ENCODE measurements around the gene FAM13A.
A peak's percentile ranks its signal among the peaks of the same experiment; 100 is the strongest.

Gene FAM13A

GRCh38 chr4:89048906-89049601 lies 7.9 kb downstream of the FAM13A start:
- no peaks in the 10 kb centered on the region for H3K27me3 ChIP-seq (ENCODE audit: control insufficient read depth in 5 of 5, insufficient read depth in 4 of 5, low read length in 5 of 5)
- H3K36me3 ChIP-seq (ENCODE audit: control insufficient read depth in 5 of 5, insufficient read depth in 5 of 5, low read length in 5 of 5), result peaks cover 0 to 3% (median 0%) of the 10 kb centered on the region in 5 donors
- no peaks in the 10 kb centered on the region for H3K4me1 ChIP-seq (ENCODE audit: control insufficient read depth in 5 of 5, insufficient read depth in 5 of 5, low read length in 5 of 5)
- no peak overlapping the region for H3K27ac ChIP-seq (ENCODE audit: low read depth, low read length)
- H3K9ac ChIP-seq (ENCODE audit: low read length in 5 of 5), result no peak overlapping the region
- peaks cover 0 to 3% (median 0%) of the 10 kb centered on the region in 5 donors for H3K9me3 ChIP-seq (ENCODE audit: control insufficient read depth in 5 of 5, low read length in 5 of 5)
- no peak overlapping the region for H3K4me3 ChIP-seq (ENCODE audit: low read depth in 1 of 5, low read length in 5 of 5)

DNA sequence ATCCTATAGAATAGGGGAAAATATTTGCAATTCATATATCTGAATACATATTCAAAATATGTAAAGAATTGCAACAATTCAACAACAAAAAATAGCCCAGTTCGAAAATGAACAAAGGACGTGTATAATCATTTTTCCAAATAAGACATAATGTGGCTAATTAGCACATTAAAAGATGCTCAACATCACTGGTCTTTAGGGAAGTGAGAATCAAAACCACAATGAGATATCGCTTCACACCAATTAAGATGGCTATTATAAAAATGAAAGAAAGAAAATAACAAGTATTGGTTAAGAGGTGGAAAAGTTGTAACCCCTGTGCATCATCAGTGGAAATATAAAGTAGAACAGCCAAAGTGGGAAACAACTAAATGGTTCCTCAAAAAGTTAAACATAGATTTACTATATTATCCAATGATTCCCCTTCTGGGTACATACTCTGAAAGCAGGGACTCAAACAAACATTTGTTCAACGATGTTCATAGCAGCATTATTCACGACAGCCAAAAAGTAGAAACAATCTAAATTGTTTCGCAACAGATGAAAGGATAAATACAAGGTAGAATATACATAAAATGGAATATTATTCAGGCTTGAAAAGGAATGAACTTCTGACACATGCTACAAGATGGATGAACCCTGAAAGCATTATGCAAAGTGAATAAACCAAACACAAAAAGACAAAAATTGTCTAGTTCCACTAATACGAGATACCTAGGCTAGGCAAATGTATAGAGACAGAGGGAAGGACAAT lies 12.7 kb downstream of the FAM13A start:
- Histone ChIP-seq H3K4me3 (ENCODE audit: low read depth in 1 of 5, low read length in 5 of 5) (no peak overlapping the region), H3K27me3 (ENCODE audit: control insufficient read depth in 5 of 5, insufficient read depth in 4 of 5, low read length in 5 of 5) (no peaks in the 10 kb centered on the region), H3K9ac (ENCODE audit: low read length in 5 of 5) (no peak overlapping the region), H3K27ac (ENCODE audit: low read depth, low read length) (no peak overlapping the region), H3K9me3 (ENCODE audit: control insufficient read depth in 5 of 5, low read length in 5 of 5) (no peaks in the 10 kb centered on the region), H3K36me3 (ENCODE audit: control insufficient read depth in 5 of 5, insufficient read depth in 5 of 5, low read length in 5 of 5) (peaks cover 0 to 3% (median 0%) of the 10 kb centered on the region in 5 donors), H3K4me1 (ENCODE audit: control insufficient read depth in 5 of 5, insufficient read depth in 5 of 5, low read length in 5 of 5) (no peaks in the 10 kb centered on the region)

GRCh38 chr4:89042055-89042454 lies 14.9 kb downstream of the FAM13A start:
- H3K9ac ChIP-seq (ENCODE audit: low read length in 5 of 5), result no peak overlapping the region
- H3K9me3 ChIP-seq (ENCODE audit: control insufficient read depth in 5 of 5, low read length in 5 of 5), result no peaks in the 10 kb centered on the region
- no peaks in the 10 kb centered on the region for H3K27me3 ChIP-seq (ENCODE audit: control insufficient read depth in 5 of 5, insufficient read depth in 4 of 5, low read length in 5 of 5)
- no peak overlapping the region for H3K27ac ChIP-seq (ENCODE audit: low read depth, low read length)
- H3K4me3 ChIP-seq (ENCODE audit: low read depth in 1 of 5, low read length in 5 of 5), result no peak overlapping the region
- no peaks in the 10 kb centered on the region for H3K4me1 ChIP-seq (ENCODE audit: control insufficient read depth in 5 of 5, insufficient read depth in 5 of 5, low read length in 5 of 5)
- H3K36me3 ChIP-seq (ENCODE audit: control insufficient read depth in 5 of 5, insufficient read depth in 5 of 5, low read length in 5 of 5), result peaks cover 0 to 3% (median 0%) of the 10 kb centered on the region in 5 donors

DNA sequence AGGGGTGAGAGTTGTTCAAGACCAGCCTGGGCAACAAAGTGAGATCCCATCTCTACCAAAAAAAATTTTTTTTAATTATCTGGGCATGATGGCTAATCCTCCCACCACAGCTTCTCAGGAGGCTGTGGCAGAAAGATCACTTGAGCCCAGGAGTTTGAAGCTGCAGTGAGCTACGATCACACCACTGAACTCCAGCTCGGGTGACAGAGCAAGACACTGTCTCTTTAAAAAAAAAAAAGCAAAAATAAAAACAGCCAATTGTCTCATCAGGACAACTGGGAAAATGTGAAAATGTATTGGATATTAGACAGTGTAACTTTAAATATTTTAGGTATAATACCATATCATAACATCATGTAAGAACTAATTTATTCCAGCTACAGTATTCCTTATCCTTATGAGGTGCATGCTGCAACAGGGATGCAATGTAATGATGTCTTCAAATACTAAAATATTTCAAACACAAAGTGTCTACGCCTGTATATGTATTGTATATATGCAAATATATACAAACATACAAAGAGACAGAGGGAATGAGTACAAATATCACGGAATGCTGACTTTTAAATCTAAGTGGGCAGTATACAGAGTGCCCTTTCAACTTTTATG lies 17.2 kb downstream of the FAM13A start:
- no peaks in the 10 kb centered on the region for H3K9me3 ChIP-seq (ENCODE audit: control insufficient read depth in 5 of 5, low read length in 5 of 5)
- H3K27ac ChIP-seq (ENCODE audit: low read depth, low read length), result no peak overlapping the region
- H3K27me3 ChIP-seq (ENCODE audit: control insufficient read depth in 5 of 5, insufficient read depth in 4 of 5, low read length in 5 of 5), result no peaks in the 10 kb centered on the region
- H3K9ac ChIP-seq (ENCODE audit: low read length in 5 of 5), result no peak overlapping the region
- peaks cover 0 to 3% (median 0%) of the 10 kb centered on the region in 5 donors for H3K36me3 ChIP-seq (ENCODE audit: control insufficient read depth in 5 of 5, insufficient read depth in 5 of 5, low read length in 5 of 5)
- no peak overlapping the region for H3K4me3 ChIP-seq (ENCODE audit: low read depth in 1 of 5, low read length in 5 of 5)
- no peaks in the 10 kb centered on the region for H3K4me1 ChIP-seq (ENCODE audit: control insufficient read depth in 5 of 5, insufficient read depth in 5 of 5, low read length in 5 of 5)

GRCh38 chr4:89036535-89036934 lies 20.4 kb downstream of the FAM13A start:
- no peaks in the 10 kb centered on the region for H3K4me1 ChIP-seq (ENCODE audit: control insufficient read depth in 5 of 5, insufficient read depth in 5 of 5, low read length in 5 of 5)
- no peak overlapping the region for H3K4me3 ChIP-seq (ENCODE audit: low read depth in 1 of 5, low read length in 5 of 5)
- no peak overlapping the region for H3K27ac ChIP-seq (ENCODE audit: low read depth, low read length)
- no peaks in the 10 kb centered on the region for H3K27me3 ChIP-seq (ENCODE audit: control insufficient read depth in 5 of 5, insufficient read depth in 4 of 5, low read length in 5 of 5)
- no peaks in the 10 kb centered on the region for H3K9me3 ChIP-seq (ENCODE audit: control insufficient read depth in 5 of 5, low read length in 5 of 5)
- H3K36me3 ChIP-seq (ENCODE audit: control insufficient read depth in 5 of 5, insufficient read depth in 5 of 5, low read length in 5 of 5), result no peaks in the 10 kb centered on the region
- H3K9ac ChIP-seq (ENCODE audit: low read length in 5 of 5), result no peak overlapping the region

- Histone ChIP-seq H3K27me3 (ENCODE audit: control insufficient read depth in 5 of 5, insufficient read depth in 4 of 5, low read length in 5 of 5) (no peaks in the 10 kb centered on the region), H3K4me3 (ENCODE audit: low read depth in 1 of 5, low read length in 5 of 5) (no peak overlapping the region), H3K9ac (ENCODE audit: low read length in 5 of 5) (no peak overlapping the region), H3K36me3 (ENCODE audit: control insufficient read depth in 5 of 5, insufficient read depth in 5 of 5, low read length in 5 of 5) (no peaks in the 10 kb centered on the region), H3K27ac (ENCODE audit: low read depth, low read length) (no peak overlapping the region), H3K4me1 (ENCODE audit: control insufficient read depth in 5 of 5, insufficient read depth in 5 of 5, low read length in 5 of 5) (no peaks in the 10 kb centered on the region), H3K9me3 (ENCODE audit: control insufficient read depth in 5 of 5, low read length in 5 of 5) (no peaks in the 10 kb centered on the region)
Measured at GRCh38 chr4:89031272-89031671, 25.7 kb downstream of the FAM13A start.

GRCh38 chr4:89029591-89029990 lies 27.4 kb downstream of the FAM13A start:
- no peak overlapping the region for H3K27ac ChIP-seq (ENCODE audit: low read depth, low read length)
- no peak overlapping the region for H3K4me3 ChIP-seq (ENCODE audit: low read depth in 1 of 5, low read length in 5 of 5)
- H3K27me3 ChIP-seq (ENCODE audit: control insufficient read depth in 5 of 5, insufficient read depth in 4 of 5, low read length in 5 of 5), result no peaks in the 10 kb centered on the region
- H3K9me3 ChIP-seq (ENCODE audit: control insufficient read depth in 5 of 5, low read length in 5 of 5), result no peaks in the 10 kb centered on the region
- no peak overlapping the region for H3K9ac ChIP-seq (ENCODE audit: low read length in 5 of 5)
- H3K36me3 ChIP-seq (ENCODE audit: control insufficient read depth in 5 of 5, insufficient read depth in 5 of 5, low read length in 5 of 5), result no peaks in the 10 kb centered on the region
- no peaks in the 10 kb centered on the region for H3K4me1 ChIP-seq (ENCODE audit: control insufficient read depth in 5 of 5, insufficient read depth in 5 of 5, low read length in 5 of 5)

GRCh38 chr4:89026542-89026941 lies 30.4 kb downstream of the FAM13A start:
- H3K4me3 ChIP-seq (ENCODE audit: low read depth in 1 of 5, low read length in 5 of 5), result no peak overlapping the region

GRCh38 chr4:89024051-89024675 lies 32.8 kb downstream of the FAM13A start:
- H3K27me3 ChIP-seq (ENCODE audit: control insufficient read depth in 5 of 5, insufficient read depth in 4 of 5, low read length in 5 of 5), result no peaks in the 10 kb centered on the region
- H3K9me3 ChIP-seq (ENCODE audit: control insufficient read depth in 5 of 5, low read length in 5 of 5), result no peaks in the 10 kb centered on the region
- peaks cover 0 to under 1% (median 0%) of the 10 kb centered on the region in 5 donors for H3K36me3 ChIP-seq (ENCODE audit: control insufficient read depth in 5 of 5, insufficient read depth in 5 of 5, low read length in 5 of 5)
- no peak overlapping the region for H3K4me3 ChIP-seq (ENCODE audit: low read depth in 1 of 5, low read length in 5 of 5)
- H3K9ac ChIP-seq (ENCODE audit: low read length in 5 of 5), result peak overlapping the region in 3 of 5 donors; percentile 0 to 52 (median 23)
- peak overlapping the region; percentile 49 for H3K27ac ChIP-seq (ENCODE audit: low read depth, low read length)
- peaks cover 0 to 15% (median 8%) of the 10 kb centered on the region in 5 donors for H3K4me1 ChIP-seq (ENCODE audit: control insufficient read depth in 5 of 5, insufficient read depth in 5 of 5, low read length in 5 of 5)

More at GRCh38 chr4:89026542-89026941, 30.4 kb downstream of the FAM13A start:
- Histone ChIP-seq H3K36me3 (ENCODE audit: control insufficient read depth in 5 of 5, insufficient read depth in 5 of 5, low read length in 5 of 5) (no peaks in the 10 kb centered on the region), H3K27me3 (ENCODE audit: control insufficient read depth in 5 of 5, insufficient read depth in 4 of 5, low read length in 5 of 5) (no peaks in the 10 kb centered on the region), H3K27ac (ENCODE audit: low read depth, low read length) (no peak overlapping the region), H3K4me1 (ENCODE audit: control insufficient read depth in 5 of 5, insufficient read depth in 5 of 5, low read length in 5 of 5) (peaks cover 0 to 15% (median 8%) of the 10 kb centered on the region in 5 donors), H3K9me3 (ENCODE audit: control insufficient read depth in 5 of 5, low read length in 5 of 5) (no peaks in the 10 kb centered on the region), H3K9ac (ENCODE audit: low read length in 5 of 5) (no peak overlapping the region)
